ENCODE data around the gene NUDC. TPM values are rescaled to one million over a fixed set of nuclear protein-coding genes. Genes with fewer than 3 reads are reported as not detected.

Gene NUDC
- total RNA-seq, 4 donors from 2014 or later, result 20.6 to 133 (median 41.0) TPM

- no peaks in the 10 kb centered on the region for H3K4me1 ChIP-seq
- H3K36me3 ChIP-seq, result no peaks in the 10 kb centered on the region
- H3K27ac ChIP-seq, result no peak overlapping the region
- H3K27me3 ChIP-seq, result no peaks in the 10 kb centered on the region
- no peaks in the 10 kb centered on the region for H3K9me3 ChIP-seq
- H3K4me3 ChIP-seq, result no peak overlapping the region
- TF ChIP-seq CTCF (IDR thresholded peaks at IDR 0.05) (no peak), POLR2A (IDR thresholded peaks at IDR 0.05) (no peak)
- intact Hi-C loops (cut with DNase I; ENCODE audit: low total_unique reads), result no loop called here
- no peak for DNase-seq
These were observed 11.6 kb upstream of the NUDC start for GRCh38 chr1:26909951-26910342.

GRCh38 chr1:26910343-26911160 is 11.0 kb upstream of the NUDC start:
- Histone ChIP-seq H3K27me3 (no peaks in the 10 kb centered on the region), H3K4me3 (no peak overlapping the region), H3K36me3 (no peaks in the 10 kb centered on the region), H3K4me1 (no peaks in the 10 kb centered on the region), H3K9me3 (no peaks in the 10 kb centered on the region), H3K27ac (no peak overlapping the region)
- intact Hi-C loops (cut with DNase I; ENCODE audit: low total_unique reads), result no loop called here
- no peak for DNase-seq
- TF ChIP-seq CTCF (IDR thresholded peaks at IDR 0.05), result no peak
- no peak for TF ChIP-seq POLR2A (IDR thresholded peaks at IDR 0.05)

- Histone ChIP-seq H3K27ac (no peak overlapping the region), H3K4me1 (no peaks in the 10 kb centered on the region), H3K9me3 (no peaks in the 10 kb centered on the region), H3K4me3 (no peak overlapping the region), H3K27me3 (no peaks in the 10 kb centered on the region), H3K36me3 (no peaks in the 10 kb centered on the region)
- DNase-seq, result no peak
- intact Hi-C loops (cut with DNase I; ENCODE audit: low total_unique reads), result no loop called here
- TF ChIP-seq POLR2A (IDR thresholded peaks at IDR 0.05) (no peak), CTCF (IDR thresholded peaks at IDR 0.05) (no peak)
These were observed 10.0 kb upstream of the NUDC start for GRCh38 chr1:26911399-26912146.

- DNase-seq, result no peak
- no peak overlapping the region for H3K27ac ChIP-seq
- intact Hi-C loops (cut with DNase I; ENCODE audit: low total_unique reads), result no loop called here
These were observed 9.4 kb upstream of the NUDC start for GRCh38 chr1:26912147-26912490.

More at GRCh38 chr1:26912147-26912490, 9.4 kb upstream of the NUDC start:
- no peaks in the 10 kb centered on the region for H3K36me3 ChIP-seq
- no peak for TF ChIP-seq POLR2A (IDR thresholded peaks at IDR 0.05)
- no peak for TF ChIP-seq CTCF (IDR thresholded peaks at IDR 0.05)
- no peaks in the 10 kb centered on the region for H3K9me3 ChIP-seq
- H3K4me3 ChIP-seq, result no peak overlapping the region
- H3K4me1 ChIP-seq, result no peaks in the 10 kb centered on the region
- H3K27me3 ChIP-seq, result no peaks in the 10 kb centered on the region

Data from uterus (tissue), 4 donors.